ENCODE data around the gene MOCS2. TPM values are rescaled to one million over a fixed set of nuclear protein-coding genes. Genes with fewer than 3 reads are reported as not detected.
"Not testable (repeated sequence)": the region's sequence is repeated elsewhere in the genome, so short reads cannot be mapped to it uniquely, and the experiment has no call there.

MOCS2 gene
- total RNA-seq, 2 donors from 2014 or later = 11.2 to 15.2 TPM

DNA sequence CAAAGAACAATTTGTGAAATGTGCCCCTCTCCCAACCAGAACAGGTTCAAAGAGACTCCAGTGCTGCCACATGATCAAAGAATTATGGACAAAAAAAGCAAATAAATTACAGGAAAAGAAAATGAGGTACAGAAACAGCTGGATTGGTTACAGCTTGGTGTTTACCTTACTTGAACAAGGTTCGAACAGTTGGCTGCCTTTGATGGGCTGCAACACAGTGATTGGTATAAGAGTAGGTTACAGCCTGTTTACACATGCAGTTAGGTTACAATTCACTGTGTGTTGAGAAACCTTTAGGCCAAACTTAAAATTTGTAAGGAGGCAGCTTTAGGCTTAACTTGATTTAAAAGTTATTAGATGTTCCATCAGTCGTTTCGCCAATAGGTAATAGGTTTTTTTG is 3.4 kb upstream of the MOCS2 start:
- ATAC-seq = no peak
- peaks cover 2% of the 10 kb centered on the region for H3K36me3 Mint-ChIP-seq (ENCODE audit: low read depth)
- peaks cover 6% of the 10 kb centered on the region for H3K27me3 Mint-ChIP-seq
- no peak overlapping the region for H3K4me3 Mint-ChIP-seq
- no peak for DNase-seq
- peaks cover 11% of the 10 kb centered on the region for H3K4me1 Mint-ChIP-seq
- H3K27ac Mint-ChIP-seq = no peak overlapping the region
- H3K9me3 ChIP-seq (ENCODE audit: control insufficient read depth, low read length, poor library complexity, severe bottlenecking) = no peaks in the 10 kb centered on the region

DNA sequence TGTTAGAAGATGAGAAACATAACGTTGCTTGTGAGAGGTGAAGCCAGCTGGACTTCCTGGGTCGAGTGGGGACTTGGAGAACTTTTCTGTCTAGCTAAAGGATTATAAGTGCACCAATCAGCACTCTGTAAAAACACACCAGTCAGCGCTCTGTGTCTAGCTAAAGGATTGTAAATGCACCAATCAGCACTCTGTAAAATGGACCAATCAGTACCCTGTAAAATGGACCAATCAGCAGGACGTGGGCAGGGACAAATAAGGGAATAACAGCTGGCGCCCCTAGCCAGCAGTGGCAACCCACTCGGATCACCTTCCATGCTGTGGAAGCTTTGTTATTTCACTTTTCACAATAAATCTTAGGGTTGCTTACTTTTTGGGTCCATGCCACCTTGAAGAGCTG is 2.8 kb upstream of the MOCS2 start:
- H3K27me3 Mint-ChIP-seq; H3K4me3 Mint-ChIP-seq; H3K9me3 ChIP-seq (ENCODE audit: control insufficient read depth, low read length, poor library complexity, severe bottlenecking); DNase-seq; H3K36me3 Mint-ChIP-seq (ENCODE audit: low read depth); ATAC-seq; H3K27ac Mint-ChIP-seq: not testable (repeated sequence)
- peaks cover 16% of the 10 kb centered on the region for H3K4me1 Mint-ChIP-seq

DNA sequence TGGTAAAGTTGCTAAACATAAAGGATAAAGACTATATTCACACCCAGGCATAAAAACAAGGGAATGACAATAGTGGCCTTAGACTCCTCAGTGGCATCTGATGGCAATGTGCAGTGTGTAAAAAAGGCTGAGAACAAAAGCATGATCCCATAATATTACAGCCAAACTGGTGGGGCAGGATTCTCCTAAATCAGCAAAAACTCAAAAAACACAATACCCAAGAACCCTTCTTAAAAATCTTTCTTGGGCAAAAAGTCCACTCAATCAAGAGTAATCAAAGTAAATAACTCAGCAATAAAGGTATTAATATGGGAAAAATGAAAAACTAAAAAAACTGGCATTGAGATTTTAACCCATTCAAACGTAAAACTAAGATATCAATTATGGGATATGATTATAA is 1.6 kb upstream of the MOCS2 start:
- no peak overlapping the region for H3K27ac Mint-ChIP-seq
- peak overlapping the region; percentile 96 for H3K4me3 Mint-ChIP-seq
- H3K27me3 Mint-ChIP-seq = no peaks in the 10 kb centered on the region
- H3K36me3 Mint-ChIP-seq (ENCODE audit: low read depth) = no peaks in the 10 kb centered on the region
- no peak for DNase-seq
- ATAC-seq = no peak
- H3K9me3 ChIP-seq (ENCODE audit: control insufficient read depth, low read length, poor library complexity, severe bottlenecking) = no peaks in the 10 kb centered on the region
- peaks cover 22% of the 10 kb centered on the region for H3K4me1 Mint-ChIP-seq

DNA sequence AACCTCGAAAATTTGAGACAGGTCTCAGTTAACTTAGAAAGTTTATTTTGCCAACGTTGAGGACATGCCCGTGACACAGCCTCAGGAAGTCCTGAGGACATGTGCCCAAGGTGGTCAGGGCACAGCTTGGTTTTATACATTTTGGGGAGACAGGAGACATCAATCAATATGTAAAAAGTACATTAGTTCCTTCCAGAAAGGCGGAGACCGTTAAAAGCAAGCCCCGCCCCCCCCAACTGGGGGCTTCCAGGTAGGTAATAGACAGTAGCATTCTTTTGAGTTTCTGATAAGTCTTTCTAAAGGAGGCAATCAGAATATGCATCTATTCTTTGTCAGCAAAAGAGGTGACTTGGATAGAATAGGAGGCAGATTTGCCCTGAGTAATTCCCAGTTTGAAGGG is 599 bp upstream of the MOCS2 start:
- Mint-ChIP-seq H3K27me3 (no peaks in the 10 kb centered on the region), H3K36me3 (ENCODE audit: low read depth) (no peaks in the 10 kb centered on the region), H3K4me3 (peak overlapping the region; percentile 96), H3K4me1 (peaks cover 29% of the 10 kb centered on the region), H3K27ac (peak overlapping the region; percentile 96)
- DNase-seq (no peak), ATAC-seq (no peak)
- no peaks in the 10 kb centered on the region for H3K9me3 ChIP-seq (ENCODE audit: control insufficient read depth, low read length, poor library complexity, severe bottlenecking)

DNA sequence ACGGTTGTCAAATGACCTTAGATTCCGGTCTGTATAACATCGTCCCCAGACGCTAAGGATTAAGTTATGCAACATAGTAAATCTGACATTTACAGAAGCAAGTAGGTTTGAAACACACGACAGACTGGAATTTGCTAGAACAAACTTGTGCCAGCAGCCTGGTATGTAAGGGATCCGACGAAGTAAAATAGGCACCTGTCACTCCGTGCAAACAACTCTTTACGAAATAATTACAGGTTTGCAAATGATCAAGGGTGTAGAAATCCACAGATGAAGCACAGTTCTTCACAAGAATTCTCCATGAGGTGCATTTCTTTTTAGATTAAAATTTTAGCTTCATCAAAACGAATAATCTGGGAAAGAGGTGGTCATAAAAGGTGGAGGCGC is 508 bp downstream of the MOCS2 start:
- DNase-seq (no peak), ATAC-seq (peak; percentile 10)
- Mint-ChIP-seq H3K36me3 (ENCODE audit: low read depth) (no peaks in the 10 kb centered on the region), H3K4me1 (peaks cover 33% of the 10 kb centered on the region), H3K27ac (peak overlapping the region; percentile 96), H3K4me3 (peak overlapping the region; percentile 96), H3K27me3 (no peaks in the 10 kb centered on the region)
- H3K9me3 ChIP-seq (ENCODE audit: control insufficient read depth, low read length, poor library complexity, severe bottlenecking) = no peaks in the 10 kb centered on the region

DNA sequence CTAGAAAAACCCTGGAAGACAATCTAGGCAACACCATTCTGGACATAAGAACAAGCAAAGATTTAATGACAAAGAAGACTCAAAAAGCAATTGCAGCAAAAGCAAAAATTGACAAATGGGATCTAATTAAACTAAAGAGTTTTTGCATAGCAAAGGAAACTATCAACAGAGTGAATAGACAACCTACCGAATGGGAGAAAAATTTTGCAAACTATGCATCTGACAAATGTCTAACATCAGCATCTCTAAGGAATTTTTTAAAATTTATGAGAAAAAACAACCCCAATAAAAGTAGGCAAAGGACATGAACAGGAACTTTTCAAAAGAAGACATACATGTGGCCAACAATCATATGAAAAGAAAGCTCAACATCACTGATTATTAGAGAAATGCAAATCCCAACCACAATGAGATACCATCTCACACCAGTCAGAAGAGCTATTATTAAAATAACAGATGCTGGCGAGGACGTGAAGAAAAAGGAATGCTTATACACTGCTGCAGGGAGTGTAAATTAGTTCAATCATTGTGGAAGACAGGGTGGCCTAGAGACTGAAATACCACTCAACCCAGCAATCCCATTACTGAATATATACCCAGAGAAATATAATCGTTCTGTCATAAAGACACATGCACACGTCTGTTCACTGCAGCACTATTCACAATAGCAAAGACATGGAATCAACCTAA is 3.8 kb downstream of the MOCS2 start:
- Mint-ChIP-seq H3K4me1 (peaks cover 39% of the 10 kb centered on the region), H3K4me3 (no peak overlapping the region), H3K36me3 (ENCODE audit: low read depth) (no peaks in the 10 kb centered on the region), H3K27ac (no peak overlapping the region), H3K27me3 (no peaks in the 10 kb centered on the region)
- no peak for DNase-seq
- no peak for ATAC-seq
- no peaks in the 10 kb centered on the region for H3K9me3 ChIP-seq (ENCODE audit: control insufficient read depth, low read length, poor library complexity, severe bottlenecking)

DNA sequence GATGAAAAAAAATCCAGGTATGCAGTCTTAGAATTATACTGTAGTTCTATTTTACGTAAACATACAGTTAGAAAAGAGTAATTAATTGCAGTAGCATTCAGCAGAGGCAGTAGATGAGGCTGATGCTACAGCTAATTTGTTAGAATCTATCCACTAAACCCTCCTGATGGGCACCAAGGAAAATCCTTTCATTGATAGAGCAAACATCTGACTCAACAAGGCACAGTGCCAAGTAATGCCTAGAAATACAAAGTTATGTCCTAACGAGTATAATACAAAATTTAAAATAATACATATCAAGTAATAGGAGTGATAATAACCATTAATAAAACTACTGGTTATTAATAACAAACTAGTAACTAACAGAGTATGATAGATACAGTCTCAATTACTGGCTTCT is 9.0 kb downstream of the MOCS2 start:
- Mint-ChIP-seq H3K27me3 (no peaks in the 10 kb centered on the region), H3K4me3 (no peak overlapping the region), H3K27ac (no peak overlapping the region), H3K4me1 (peaks cover 17% of the 10 kb centered on the region), H3K36me3 (ENCODE audit: low read depth) (no peaks in the 10 kb centered on the region)
- no peak for ATAC-seq
- H3K9me3 ChIP-seq (ENCODE audit: control insufficient read depth, low read length, poor library complexity, severe bottlenecking) = no peaks in the 10 kb centered on the region
- DNase-seq = no peak

DNA sequence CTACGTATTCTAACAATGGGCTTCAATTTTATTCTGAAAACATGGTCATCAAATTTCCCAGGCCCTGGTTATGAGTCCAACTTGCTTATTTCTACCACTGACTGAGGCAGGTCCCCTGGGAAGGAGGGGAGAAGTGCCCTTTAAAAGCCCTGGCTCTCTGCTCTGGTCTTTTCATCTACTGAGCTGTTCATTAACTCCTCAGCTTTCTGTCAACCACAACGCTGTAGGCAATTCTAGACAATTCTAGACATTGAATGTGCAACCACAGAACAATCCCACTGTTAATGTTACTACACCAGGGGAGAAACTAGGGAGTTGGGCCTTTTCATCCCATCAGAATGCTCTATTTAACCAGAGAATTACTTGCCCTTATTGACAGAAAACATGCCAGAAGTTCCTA is 10.0 kb downstream of the MOCS2 start:
- no peaks in the 10 kb centered on the region for H3K9me3 ChIP-seq (ENCODE audit: control insufficient read depth, low read length, poor library complexity, severe bottlenecking)
- DNase-seq = no peak
- H3K27me3 Mint-ChIP-seq = no peaks in the 10 kb centered on the region
- H3K4me1 Mint-ChIP-seq = peaks cover 10% of the 10 kb centered on the region
- H3K27ac Mint-ChIP-seq = peak overlapping the region; percentile 47
- H3K4me3 Mint-ChIP-seq = no peak overlapping the region
- no peak for ATAC-seq
- H3K36me3 Mint-ChIP-seq (ENCODE audit: low read depth) = no peaks in the 10 kb centered on the region

DNA sequence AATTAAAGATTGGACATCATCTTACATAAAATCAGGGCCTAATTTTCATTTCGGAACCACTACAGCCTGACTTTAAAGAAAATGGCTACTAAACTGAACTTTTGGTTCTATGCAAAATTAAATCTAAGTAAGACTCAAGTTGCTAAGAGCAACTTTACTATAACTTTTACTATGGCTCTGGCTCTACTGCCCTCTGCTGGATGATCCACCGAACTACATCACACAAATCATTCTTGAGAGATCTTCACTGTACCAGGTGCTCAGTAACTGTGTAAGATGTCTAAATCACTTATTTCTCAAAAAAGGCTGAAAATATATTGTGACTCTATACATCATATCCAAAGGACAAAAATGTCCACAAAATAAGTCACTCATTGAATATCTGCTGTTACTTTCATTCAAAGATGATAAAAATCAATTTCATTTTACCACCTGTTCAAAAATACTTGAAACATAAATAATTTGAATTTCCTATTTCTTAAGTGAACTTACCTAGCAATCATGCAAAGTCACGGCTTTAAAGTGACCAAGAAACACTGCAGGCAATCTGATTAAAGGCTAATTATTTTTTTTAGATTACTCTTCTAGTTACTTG is 13.5 kb downstream of the MOCS2 start:
- Mint-ChIP-seq H3K36me3 (ENCODE audit: low read depth) (no peaks in the 10 kb centered on the region), H3K27ac (no peak overlapping the region), H3K27me3 (no peaks in the 10 kb centered on the region), H3K4me3 (no peak overlapping the region), H3K4me1 (peaks cover 2% of the 10 kb centered on the region)
- H3K9me3 ChIP-seq (ENCODE audit: control insufficient read depth, low read length, poor library complexity, severe bottlenecking) = no peaks in the 10 kb centered on the region
- peak; percentile 30 to 63 (median 32) for DNase-seq
- peak; percentile 89 for ATAC-seq

DNA sequence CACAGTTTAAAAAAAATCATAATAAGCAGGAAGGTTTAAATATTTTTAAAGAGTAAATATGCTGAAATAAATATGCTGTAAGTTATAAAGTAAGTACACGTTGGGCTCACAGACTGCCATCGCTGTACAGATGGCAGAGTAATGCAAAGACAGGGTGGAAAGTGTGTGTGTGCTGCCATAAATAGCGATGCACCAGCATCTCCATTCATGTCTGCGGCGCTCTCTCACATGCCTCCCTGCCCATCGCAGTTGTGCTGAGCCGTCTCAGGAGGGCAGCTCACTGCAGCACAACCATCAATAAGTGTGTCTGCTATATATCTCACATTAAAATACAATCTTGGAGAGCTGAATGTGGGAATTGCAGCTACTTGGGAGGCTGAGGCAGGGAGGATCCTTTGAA is 14.3 kb downstream of the MOCS2 start:
- Mint-ChIP-seq H3K27ac (no peak overlapping the region), H3K36me3 (ENCODE audit: low read depth) (no peaks in the 10 kb centered on the region), H3K4me3 (no peak overlapping the region), H3K4me1 (peaks cover 2% of the 10 kb centered on the region), H3K27me3 (no peaks in the 10 kb centered on the region)
- ATAC-seq (no peak), DNase-seq (no peak)
- no peaks in the 10 kb centered on the region for H3K9me3 ChIP-seq (ENCODE audit: control insufficient read depth, low read length, poor library complexity, severe bottlenecking)

DNA sequence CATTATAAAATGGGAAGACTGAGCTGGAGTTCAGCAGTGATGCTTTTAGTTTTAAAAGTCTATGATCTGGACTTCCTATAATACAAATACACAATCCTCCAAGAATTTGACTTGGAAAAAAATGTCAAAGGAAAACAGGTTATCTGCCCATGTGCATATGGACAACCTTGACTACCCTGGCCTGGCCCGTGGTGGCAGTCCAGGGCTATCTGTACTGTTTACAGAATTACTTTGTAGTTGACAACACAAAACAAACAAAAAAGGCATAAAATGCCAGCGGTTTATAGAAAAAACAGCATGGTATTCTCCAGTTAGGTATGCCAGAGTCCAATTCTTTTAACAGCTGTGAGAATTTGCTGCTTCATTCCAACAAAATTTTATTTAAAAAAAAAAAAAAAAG is 17.3 kb downstream of the MOCS2 start:
- DNase-seq (no peak), ATAC-seq (no peak)
- no peaks in the 10 kb centered on the region for H3K9me3 ChIP-seq (ENCODE audit: control insufficient read depth, low read length, poor library complexity, severe bottlenecking)
- Mint-ChIP-seq H3K36me3 (ENCODE audit: low read depth) (no peaks in the 10 kb centered on the region), H3K27me3 (no peaks in the 10 kb centered on the region), H3K4me3 (no peak overlapping the region), H3K27ac (no peak overlapping the region), H3K4me1 (peaks cover 10% of the 10 kb centered on the region)

DNA sequence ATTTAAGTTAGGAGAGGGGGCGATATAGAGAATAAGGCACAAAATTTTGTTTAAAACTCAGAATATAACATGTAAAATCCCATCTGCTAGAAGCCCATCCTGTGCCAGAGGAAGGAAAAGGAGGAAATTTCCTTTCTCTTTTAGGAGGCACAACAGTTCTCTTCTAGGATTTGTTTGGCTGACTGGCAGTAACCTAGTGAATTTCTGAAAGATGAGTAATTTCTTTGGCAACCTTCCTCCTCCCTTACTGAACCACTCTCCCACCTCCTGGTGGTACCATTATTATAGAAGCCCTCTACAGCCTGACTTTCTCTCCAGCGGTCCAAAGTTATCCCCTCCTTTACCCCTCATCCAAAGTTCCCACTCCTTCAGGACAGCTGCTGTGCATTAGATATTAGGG is 18.3 kb downstream of the MOCS2 start:
- Mint-ChIP-seq H3K27me3 (no peaks in the 10 kb centered on the region), H3K27ac (no peak overlapping the region), H3K4me3 (no peak overlapping the region), H3K4me1 (peaks cover 10% of the 10 kb centered on the region), H3K36me3 (ENCODE audit: low read depth) (no peaks in the 10 kb centered on the region)
- no peaks in the 10 kb centered on the region for H3K9me3 ChIP-seq (ENCODE audit: control insufficient read depth, low read length, poor library complexity, severe bottlenecking)
- ATAC-seq (no peak), DNase-seq (no peak)

DNA sequence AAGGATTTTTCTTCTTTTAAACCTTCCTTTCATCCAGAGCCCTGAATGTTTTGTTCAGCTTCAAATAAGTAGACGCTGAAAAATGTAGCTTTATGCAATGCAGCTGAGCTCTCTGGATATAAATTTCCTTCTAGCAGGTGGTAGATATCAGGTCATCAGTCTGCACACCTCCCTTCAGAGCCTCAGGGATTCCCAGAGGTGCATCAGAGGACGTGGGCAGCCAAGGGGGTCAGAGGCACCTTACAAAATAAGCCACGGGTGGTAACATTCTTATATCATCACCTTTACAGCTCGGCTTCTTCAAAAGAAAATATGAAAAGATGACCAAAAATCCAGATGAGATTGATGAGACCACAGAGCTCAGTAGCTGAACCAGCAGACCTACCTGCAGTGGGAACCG is 19.3 kb downstream of the MOCS2 start:
- no peak for ATAC-seq
- H3K27ac Mint-ChIP-seq = peak overlapping the region; percentile 79

DNA sequence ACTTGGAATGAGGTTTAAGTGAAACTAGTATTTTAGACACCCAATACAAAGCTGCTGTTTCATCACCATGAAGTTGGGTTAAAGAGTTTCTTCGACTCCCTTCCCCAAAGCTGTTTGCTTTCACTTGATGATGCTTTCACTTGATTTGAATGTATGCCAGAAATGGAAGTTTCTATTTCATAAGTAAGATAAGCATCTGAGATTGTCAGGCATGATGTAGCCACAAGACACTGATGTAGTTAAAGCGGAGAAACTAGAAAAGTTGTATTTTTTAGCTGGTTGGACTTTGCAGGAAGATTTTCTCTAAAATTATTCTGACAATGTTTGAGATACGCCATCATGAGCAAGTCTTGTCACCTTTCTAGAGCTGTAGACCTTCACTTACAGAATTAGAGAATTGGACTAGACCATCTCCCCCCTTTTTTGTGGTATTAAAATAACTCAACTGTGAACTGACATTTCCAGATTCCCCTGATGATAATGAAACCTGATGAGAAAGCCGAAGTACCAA is 20.0 kb downstream of the MOCS2 start:
- no peaks in the 10 kb centered on the region for H3K36me3 Mint-ChIP-seq (ENCODE audit: low read depth)
- peaks cover 15% of the 10 kb centered on the region for H3K4me1 Mint-ChIP-seq
- no peaks in the 10 kb centered on the region for H3K27me3 Mint-ChIP-seq
- DNase-seq = no peak
- no peaks in the 10 kb centered on the region for H3K9me3 ChIP-seq (ENCODE audit: control insufficient read depth, low read length, poor library complexity, severe bottlenecking)
- peak overlapping the region; percentile 76 for H3K4me3 Mint-ChIP-seq
- H3K27ac Mint-ChIP-seq = peak overlapping the region; percentile 79
- peak; percentile 75 for ATAC-seq

More for the DNA sequence above, 19.3 kb downstream of the MOCS2 start:
- no peak overlapping the region for H3K4me3 Mint-ChIP-seq
- H3K9me3 ChIP-seq (ENCODE audit: control insufficient read depth, low read length, poor library complexity, severe bottlenecking) = no peaks in the 10 kb centered on the region
- no peaks in the 10 kb centered on the region for H3K36me3 Mint-ChIP-seq (ENCODE audit: low read depth)
- H3K4me1 Mint-ChIP-seq = peaks cover 10% of the 10 kb centered on the region
- DNase-seq = no peak
- no peaks in the 10 kb centered on the region for H3K27me3 Mint-ChIP-seq
